Activated CD8-positive, alpha-beta memory T cell treated with anti-CD3 and anti-CD28 coated beads for 24 hours (primary cell): Measurements from ENCODE around the gene ARID2.

ENCODE experiments used
- DNase-seq: peaks from one replicate; pipeline ENCODE4 v3.0.0-alpha.2; 2020

The ARID2 gene

GRCh38 chr12:45878630-45879255 lies 149.2 kb downstream of the ARID2 start:
- no peak for DNase-seq

DNA sequence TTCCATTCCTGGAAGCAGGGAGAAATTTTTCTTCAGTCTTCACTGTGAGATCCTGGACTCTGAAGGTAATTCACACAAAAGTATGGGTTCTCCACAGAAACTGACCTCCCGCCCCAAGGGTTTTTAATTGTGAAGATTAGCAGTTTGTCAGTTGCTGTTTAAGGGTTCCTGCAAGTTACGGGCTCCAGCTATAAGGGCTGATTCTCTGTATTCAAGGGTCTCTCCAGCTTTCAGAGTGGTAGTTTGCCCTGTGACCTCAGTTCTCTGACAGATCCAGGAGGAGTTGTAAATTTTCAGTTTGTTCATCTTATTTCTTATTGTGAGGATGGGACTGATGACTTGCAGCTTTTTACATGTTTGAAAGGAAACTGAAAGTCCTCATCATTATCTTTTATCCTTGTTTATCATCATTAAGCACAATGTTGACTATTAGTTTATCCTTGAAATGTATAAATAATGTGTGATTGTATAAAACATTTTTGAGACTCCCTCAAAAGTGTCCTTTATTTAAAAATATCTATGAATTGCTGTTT lies 149.9 kb downstream of the ARID2 start:
- no peak for DNase-seq

- no peak for DNase-seq
Measured at GRCh38 chr12:45880533-45880932, 151.0 kb downstream of the ARID2 start.

- no peak for DNase-seq
Measured at GRCh38 chr12:45883187-45883586, 153.7 kb downstream of the ARID2 start.

DNA sequence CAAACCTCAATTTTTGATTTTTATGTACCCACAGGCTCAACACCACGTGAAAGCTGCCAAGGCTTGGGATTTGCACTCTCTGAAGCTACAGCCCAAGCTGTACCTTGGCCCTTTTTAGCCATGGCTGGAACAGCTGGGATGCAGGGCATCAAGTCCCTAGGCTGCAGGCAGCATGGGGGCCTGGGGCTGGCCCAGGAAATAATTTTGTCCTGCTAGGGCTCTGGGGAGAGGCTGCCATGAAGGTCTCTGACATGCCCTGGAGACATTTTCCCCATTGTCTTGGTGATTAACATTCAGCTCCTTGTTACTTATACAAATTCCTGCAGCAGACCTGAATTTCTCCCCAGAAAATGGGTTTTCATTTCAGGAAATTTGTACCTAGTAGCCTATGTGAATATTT lies 157.2 kb downstream of the ARID2 start:
- DNase-seq = no peak

- no peak for DNase-seq
Measured at GRCh38 chr12:45887544-45887943, 158.0 kb downstream of the ARID2 start.

DNA sequence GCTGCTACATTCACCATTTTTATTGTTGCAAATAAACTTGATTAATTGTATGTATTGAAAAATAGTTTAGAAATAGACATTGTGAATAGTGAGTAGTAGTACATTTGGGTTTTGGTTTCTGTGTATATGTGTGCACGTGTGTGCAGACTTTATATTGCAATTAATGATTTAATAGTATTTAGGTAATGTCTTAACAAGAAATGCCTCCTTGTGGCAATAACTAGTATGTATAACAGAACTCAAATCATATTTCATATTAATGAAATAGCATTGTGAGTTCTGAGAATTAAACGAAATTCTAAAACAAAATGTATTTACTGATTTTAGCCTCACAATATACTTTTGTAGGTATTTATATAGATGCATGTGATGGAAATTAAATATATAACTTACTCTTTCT lies 160.8 kb downstream of the ARID2 start:
- DNase-seq = no peak

DNA sequence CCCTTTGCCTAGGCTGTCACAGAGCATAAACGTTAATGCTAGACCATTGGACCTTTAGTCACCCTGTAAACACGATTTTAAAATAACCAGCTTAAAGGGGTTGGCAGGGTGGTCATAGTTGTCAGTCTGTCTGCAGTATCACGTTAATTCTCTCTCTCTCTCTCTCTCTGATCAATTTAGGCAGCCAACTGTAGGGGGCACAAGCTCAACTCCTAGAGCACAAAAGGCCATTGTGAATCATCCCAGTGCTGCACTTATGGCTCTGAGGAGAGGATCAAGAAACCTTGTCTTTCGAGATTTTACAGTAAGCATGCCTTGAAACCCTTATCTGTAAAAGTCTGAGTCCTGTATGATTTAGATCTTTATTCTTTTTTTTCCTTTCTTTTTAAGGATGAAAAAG lies 163.7 kb downstream of the ARID2 start:
- no peak for DNase-seq

DNA sequence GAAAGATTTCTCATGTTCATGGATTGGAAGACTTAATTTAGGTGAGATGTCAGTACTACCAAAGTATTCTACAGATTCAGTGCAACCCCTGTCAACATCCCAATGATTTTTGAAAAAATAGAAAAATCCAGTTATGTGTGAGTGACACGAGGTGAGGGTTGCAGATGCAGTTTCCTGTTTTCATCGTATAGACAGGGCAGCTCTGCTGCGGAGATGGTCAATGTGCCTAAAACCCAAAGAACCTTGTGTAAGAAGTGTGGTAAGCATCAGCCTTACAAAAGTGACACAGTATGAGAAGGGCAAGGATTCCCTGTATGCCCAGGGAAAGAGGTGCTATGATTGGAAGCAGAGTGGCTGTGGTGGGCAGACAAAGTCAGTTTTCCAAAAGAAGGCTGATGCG lies 166.5 kb downstream of the ARID2 start:
- DNase-seq = no peak

- no peak for DNase-seq
Measured at GRCh38 chr12:45898094-45898493, 168.6 kb downstream of the ARID2 start.

DNA sequence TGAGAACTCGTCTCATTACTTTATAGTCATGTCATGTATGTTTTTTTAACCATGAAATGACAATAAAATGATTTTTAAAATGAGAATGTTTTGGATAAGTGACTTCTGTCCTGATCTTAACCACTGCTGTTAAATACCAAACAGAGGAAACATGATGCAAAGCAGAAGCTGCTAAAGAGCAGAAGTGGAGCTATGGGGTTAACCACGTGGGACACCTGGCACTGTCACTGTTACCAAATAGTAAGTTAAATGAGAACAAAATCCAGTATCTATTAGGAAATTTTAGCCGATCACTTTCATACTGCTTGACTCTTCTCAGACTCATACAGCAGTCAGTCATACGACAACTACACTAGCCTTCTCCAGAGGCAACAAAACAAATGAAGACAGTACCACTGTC lies 178.4 kb downstream of the ARID2 start:
- DNase-seq = no peak

- no peak for DNase-seq
Measured at GRCh38 chr12:45909041-45909713, 179.7 kb downstream of the ARID2 start.

DNA sequence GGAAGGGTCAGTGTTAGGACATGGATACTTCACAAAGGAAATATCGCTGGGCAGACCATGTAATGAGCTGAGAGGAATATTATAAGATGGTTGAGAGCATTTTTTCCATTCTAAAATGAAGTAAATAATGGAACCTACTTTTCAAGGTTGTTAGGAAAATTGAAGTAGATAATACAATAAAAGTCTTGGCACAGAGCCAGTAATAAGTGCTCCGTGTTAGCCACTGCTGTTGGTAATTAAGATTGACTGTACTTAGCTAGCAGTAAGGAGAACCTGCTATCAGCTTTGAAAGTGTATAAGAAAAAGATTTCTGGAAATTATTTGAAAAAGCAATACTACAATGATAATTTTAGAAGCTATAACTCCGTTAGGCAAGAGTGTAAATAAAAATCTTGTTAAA lies 183.3 kb downstream of the ARID2 start:
- no peak for DNase-seq

GRCh38 chr12:45913631-45914030 lies 184.1 kb downstream of the ARID2 start:
- no peak for DNase-seq

- no peak for DNase-seq
Measured at GRCh38 chr12:45914090-45914489, 184.6 kb downstream of the ARID2 start.

DNA sequence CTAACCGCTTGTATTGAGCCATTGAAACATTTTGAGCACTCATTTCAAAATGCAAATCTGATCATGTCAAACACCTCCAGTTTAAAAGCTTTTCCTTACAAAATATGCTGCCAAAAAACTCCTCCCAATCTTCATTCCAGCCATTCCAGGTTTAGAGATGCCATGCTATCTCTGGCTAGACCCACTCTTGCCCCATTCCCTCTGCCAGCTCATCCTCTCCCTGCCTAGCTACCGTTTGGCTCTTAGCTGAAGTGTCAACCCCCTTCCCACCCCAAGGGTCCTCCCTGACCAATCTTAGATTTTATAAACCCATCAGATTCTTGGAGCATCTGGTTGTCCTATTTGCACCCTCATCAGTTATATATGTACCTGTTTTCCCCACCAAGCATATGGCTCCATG lies 185.9 kb downstream of the ARID2 start:
- DNase-seq = no peak

DNA sequence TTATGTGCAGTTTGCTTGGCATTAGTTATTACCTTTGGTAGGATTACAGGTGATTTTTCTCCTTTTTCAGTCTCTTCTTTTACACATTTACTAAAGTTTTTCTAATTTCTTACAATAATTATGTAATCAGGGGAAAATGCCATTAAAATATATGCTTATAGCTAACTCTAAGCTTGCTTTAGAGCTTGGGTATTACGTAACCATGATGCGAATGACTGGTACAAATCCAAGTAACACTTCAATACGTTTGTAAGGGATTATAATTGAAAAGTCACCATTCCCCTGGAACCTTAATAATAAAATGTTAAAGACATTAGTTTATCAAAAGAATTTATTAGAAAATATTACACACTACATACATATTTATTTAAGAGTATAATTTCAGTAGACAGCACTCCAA lies 189.3 kb downstream of the ARID2 start:
- DNase-seq = no peak

DNA sequence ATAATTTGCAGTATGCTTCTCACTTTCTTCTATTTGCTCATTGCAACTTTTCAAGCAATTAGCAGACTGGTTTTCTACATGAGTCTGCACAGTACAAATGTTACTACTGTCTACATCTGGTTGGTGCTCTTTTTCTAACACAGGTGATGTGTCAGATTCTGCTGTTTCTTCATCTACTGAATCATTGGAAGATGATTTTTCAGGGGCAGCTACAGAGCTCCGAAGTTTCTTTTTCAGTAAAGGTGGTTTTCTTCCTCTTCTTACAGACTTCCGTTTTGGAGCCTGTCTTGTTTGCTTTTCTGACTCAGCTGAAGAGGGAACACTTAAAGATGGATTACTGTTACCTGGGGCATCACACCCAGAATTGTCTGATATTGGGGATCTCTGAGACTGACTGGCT lies 198.8 kb downstream of the ARID2 start:
- DNase-seq = no peak

- DNase-seq = no peak
Measured at GRCh38 chr12:45930369-45930768, 200.9 kb downstream of the ARID2 start.

GRCh38 chr12:45933504-45933903 lies 204.0 kb downstream of the ARID2 start:
- no peak for DNase-seq

DNA sequence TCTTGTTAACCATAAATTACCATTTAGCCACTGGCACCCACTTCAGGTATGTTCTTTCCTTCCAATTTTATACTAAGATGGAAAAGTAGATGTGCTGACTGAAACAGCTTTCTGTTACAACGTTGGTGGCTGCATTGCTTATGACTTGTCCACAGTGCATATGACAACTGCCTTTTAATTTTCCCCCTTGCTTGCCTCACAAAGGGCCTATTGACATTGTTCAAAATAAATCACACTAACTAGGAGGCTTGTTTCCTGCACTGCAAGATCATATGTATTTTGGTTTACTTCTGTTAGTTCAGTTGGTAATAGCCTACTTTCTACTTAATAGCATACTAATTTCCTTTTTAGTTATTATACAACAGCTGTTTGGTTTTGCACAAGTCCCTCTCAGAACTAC lies 205.4 kb downstream of the ARID2 start:
- no peak for DNase-seq

GRCh38 chr12:45938566-45938965 lies 209.1 kb downstream of the ARID2 start:
- DNase-seq = no peak

DNA sequence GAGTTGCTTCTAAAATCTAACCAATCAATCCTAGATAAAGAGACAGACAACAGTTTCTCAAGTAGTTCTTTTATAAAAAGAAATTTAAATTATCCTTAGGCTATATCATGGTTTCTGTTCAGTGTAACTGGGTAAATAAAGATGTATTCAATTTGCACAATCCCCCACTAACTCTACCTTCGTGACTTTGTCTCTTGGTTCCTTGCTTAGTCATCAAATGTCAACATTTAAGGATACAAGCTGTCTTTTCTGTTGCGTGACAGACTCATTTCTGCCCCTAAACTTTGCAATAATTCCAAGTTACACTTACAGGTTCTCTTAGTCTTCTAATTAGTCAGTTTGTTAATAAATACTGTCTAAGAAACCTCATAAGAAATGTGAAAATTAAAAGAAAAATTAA lies 210.3 kb downstream of the ARID2 start:
- no peak for DNase-seq

DNA sequence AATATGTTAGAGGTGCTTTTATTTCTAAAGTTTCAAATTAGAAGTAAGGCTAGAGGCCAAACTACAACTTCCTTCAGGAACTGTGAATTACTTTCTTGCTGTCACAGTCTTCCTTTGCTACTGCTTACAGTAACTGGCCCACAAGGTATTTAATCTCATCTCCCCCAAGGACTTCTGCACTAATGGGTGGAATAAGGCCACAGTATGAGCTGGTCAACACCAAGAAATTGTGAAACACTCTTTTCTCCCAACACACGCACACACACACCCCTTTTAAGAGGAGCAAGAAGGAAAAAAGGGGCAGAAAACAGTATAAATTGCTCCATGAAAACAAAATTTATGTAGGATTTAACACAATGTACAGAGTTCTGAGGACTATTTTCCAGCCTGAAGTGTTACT lies 215.3 kb downstream of the ARID2 start:
- no peak for DNase-seq

DNA sequence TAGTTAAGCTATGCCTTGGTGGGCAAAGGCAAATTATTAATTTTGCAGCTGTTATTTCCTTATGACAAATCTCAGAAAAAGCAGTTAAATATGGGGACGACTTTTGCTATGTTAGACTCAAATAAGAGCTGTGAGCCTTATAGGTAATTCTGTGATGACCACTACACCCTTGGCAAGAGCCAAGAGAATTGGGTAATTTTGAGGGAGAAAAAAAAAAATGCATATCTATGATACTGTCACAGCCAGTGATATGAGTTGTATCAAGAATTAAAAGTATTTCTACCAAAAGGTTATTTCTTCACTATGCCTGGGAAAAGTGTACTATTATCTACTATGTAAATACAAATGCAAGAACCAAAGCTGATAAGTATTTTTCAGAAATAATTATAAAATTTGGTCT lies 216.9 kb downstream of the ARID2 start:
- DNase-seq = no peak
